GM21423 (cell line): ENCODE data around the gene RHBDF1.

ENCODE experiments used
- ATAC-seq: cut with Tn5 transposase; IDR thresholded peaks from one replicate; pipeline ENCODE4 v1.9.1; 2021; ENCODE audit warnings: mild to moderate bottlenecking, moderate library complexity; ENCODE audit not compliant: unreplicated experiment

The RHBDF1 gene

DNA sequence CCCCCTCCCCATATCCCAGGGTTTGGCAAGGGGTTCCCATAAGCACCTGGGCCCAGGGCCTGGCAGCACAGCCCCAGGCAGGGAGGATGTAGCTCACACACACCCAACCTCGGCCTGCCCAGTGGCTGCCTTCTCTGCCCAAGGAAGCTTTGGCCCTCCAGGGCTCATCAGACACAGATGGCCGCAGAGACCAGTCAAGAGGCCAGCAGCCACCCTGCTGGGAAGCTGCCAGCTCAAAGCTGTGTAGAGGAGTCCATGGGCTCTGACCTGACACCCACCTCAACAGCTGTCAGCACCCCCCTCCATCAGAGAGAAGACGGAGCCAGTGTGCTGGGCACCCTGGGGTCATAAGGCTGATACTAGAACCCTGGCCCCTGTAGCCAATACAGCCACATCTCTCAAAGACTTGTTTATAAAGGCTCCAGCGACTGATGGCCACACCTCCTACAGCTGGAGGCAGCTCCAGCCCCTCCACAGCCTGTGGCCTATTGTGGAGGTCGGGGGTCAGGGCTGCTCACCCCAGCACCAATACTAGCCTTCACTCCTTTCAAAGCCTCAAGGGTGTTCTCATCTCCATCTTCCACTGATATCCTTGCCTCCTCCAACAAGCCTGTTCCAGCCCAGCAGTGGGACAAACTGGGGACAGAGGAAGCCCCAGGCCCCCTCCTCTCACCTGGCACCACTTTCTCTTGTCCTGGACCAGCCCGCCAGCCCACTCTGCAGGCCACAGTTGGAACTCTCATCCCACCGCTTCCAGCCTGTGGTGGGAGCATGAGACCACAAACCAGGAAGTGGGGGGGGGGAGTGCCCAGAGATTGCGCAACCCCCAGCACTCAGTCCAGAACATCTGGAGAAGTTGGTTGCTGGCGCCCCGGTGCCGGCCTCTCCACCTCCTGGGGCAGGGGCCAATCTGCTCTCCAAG is 3.4 kb upstream of the RHBDF1 start:
- ATAC-seq = no peak

DNA sequence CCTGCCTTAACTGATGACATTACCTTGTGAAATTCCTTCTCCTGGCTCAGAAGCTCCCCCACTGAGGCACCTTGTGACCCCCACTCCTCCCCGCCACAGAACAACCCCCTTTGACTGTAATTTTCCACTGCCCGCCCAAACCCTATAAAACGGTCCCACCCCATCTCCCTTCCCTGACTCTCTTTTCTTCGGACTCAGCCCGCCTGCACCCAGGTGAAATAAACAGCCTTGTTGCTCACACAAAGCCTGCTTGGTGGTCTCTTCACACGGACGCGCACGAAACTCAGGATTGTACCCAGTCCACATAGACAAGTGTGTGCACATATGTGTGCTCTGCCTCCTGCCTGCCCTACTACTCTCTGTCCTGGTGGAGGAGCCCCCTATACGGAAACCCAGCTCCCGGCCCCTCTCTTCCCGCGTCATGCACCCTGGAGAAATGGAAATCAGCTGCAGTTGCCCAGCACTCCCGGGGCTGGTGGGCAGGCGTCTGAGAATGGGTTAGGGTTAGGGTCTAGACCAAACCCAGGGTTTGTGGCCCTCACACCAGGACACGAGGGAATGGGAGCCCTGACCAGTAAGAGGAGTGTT is 2.4 kb upstream of the RHBDF1 start:
- no peak for ATAC-seq

DNA sequence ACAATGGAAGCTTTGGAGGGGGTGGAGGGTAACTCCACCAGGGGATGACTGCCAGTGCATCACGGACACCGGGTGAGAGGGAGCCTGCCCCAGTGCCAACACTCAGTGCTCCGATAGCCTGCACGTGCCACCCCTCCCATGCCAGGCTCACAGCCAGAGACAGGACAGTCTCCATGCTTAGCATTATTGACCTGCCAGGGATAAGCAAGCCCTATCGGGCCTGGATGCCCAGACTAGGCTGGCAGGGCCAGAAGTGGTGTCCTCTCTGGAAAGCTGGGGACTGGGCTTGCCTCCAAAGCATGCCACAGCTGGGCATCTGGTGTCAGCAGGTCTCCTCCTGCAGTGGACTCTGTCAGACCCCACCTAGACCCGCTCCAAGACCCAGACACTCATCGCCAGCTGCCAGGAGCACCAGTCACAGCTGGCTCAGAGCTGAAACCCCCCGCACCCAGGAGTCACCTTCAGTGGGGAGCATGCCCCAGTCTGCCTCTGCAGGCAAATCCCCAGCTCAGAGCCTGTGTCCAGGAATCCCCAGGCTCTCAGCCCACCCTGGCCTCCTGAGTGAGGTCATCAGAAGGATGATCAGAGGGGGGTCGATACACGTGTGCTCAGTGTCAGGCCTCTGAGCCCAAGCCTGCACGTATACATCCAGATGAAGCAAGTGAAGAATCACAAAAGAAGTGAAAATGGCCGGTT is 1.8 kb upstream of the RHBDF1 start:
- ATAC-seq = no peak

DNA sequence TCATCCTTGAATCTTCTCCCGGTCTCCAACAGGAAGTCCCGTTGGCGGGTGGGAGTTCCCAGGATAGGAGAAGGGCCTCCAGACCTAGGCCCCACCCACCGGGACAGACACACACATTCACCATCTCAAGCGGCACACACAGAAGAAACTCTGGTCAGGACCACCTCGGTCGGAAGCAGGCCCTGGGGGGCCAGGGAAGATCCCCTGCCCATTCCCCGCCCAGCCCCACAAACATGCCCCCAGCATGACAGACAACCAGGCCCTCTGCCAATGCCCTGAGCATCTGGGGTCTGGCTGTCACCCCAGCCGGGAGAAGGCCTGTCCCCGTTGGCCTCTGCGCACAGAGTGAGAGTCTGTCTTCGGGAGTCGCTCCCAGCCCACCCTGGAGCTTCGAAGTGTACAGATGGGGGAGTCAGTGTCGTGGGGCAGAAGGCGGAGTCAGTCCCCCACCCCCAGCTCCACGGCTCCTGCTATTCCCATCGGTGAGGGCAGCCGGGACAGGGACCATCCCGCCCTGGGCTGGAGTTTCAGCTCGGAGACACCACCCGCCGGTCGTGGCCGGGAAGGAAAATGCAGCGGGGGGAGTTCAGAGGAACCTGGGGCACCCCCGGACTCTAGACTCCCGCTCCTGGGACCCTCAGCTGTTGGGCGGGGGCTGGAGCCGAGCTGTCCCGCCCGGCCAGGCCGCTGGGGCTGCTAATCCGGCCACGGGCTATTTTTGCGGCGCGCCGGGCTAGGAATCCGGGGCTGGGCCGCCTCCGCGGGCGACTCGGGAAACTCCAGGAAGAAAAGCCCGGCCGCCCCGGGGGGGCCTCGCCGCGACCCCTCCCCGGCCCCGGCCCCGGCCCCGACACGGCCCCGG is 660 bp downstream of the RHBDF1 start:
- ATAC-seq = no peak

DNA sequence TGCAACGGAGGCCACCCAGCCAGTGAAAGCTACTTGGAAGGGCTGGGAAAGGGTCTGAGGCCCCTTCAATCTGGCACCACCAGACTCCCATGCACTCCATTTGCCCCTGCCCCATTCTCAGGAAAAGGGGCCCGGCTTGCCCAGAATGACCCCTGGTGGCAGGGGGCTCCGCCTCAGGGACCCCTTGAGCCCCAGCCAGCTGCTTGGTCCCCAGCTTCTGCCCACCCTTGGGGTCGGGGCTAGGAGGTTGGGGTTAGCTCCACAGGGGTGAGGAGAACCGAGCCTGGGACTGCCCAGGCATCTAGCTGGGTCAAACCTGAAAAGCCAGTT is 1.3 kb downstream of the RHBDF1 start:
- ATAC-seq = no peak

DNA sequence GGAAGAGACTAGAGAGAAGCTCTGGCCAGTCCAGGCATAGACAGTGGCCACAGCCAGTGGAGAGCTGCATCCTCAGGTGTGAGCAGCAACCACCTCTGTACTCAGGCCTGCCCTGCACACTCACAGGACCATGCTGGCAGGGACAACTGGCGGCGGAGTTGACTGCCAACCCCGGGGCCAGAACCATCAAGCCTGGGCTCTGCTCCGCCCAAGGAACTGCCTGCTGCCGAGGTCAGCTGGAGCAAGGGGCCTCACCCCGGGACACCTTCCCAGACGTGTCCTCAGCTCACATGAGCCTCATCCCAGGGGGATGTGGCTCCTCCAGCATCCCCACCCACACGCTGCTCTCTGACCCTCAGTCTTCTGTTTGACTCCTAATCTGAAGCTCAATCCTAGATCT is 3.2 kb downstream of the RHBDF1 start:
- ATAC-seq = no peak

DNA sequence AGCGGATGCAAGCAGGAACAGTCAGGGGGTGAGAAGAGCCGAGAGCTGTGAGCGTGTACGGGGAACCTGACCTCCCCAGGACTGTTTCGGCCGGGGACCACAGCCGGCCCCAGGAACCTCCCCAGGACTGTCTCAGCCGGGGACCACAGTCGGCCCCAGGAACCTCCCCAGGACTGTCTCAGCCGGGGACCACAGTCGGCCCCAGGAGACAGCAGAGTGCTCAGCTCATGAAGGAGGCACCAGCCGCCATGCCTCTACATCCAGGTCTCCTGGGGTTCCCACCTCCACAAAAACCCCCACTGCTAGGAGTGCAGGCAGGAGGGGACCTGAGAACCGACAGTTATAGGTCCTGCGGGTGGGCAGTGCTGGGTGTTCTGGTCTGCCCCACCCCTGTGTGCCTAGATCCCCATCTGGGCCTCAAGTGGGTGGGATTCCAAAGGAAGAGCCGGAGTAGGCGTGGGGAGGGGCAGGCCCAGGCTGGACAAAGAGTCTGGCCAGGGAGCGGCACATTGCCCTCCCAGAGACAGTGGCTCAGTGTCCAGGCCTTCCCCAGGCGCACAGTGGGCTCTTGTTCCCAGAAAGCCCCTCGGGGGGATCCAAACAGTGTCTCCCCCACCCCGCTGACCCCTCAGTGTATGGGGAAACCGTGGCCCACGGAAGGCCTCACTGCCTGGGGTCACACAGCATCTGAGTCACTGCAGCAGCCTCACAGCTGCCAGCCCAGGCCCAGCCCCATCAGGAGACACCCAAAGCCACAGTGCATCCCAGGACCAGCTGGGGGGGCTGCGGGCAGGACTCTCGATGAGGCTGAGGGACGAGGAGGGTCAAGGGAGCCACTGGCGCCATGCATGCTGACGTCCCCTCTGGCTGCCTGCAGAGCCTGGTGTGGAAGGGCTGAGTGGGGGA is 4.3 kb downstream of the RHBDF1 start:
- ATAC-seq = no peak

DNA sequence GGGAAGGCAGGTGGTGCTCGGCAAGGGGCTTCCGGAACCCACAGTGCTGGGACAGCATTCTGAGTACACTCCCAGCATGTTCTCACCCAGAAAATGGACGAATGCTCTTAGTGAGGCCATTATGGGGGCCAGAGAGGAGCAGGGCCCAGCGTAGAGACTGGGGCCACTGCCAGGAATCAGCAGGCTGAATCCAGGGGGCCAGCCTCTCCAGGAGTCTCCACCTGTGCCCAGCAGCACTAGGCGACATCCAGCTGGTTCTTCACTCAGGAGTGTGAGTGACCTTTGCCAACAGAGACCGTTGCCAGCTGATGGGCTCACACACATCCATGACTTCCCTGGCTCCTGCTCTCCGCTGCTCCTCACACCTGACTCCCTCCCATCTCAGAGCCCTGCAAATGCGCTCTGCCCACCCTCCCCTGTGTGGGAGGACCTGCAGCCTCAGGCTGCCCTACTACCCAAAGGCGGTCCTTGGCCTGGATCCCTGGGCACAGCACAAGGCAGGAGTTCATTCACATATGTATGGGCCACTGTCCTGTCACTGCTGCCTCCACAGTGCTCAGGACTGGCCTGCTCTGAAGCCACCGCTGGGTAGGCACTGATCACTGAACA is 5.1 kb downstream of the RHBDF1 start:
- ATAC-seq = no peak

DNA sequence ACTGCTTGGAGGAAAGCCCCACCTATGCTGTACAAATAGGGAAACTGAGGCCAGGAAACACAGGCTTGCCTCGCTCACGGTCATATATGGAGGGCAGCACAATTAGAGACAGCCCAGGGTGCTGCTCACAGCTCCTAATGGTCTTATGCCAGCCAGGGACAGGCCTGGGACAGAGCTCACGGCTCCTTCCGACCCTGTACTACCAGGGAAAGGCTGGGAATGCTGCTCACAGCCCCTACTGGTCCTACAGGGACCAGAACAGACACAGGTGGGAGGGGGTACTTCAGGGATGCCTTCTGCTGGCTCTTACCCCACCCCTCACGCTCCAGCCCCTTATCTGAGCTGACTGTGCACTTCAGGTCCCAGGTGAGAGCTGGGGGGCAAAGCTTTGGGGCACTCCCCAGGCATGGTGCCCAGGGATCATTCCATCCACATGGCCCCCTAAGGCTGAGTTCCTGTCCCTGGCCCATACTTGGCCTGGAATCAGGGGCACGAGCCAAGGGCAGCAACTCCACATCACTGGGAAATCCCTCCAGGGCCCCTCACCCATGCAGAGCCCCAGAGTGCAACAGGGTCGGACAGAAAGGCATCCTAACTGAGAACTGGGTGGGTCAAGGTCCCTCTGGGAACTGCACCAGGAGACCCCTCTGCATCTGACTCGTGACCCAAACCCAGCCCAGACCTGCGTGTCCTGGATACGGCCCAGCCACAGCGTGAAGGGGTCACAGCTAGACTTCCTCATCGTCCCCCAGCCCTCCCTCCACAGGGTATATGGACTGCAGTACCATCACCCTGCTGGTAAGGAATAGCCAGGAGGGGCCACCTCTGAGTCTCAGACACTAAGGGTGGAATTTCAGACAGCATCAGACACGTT is 5.9 kb downstream of the RHBDF1 start:
- no peak for ATAC-seq

DNA sequence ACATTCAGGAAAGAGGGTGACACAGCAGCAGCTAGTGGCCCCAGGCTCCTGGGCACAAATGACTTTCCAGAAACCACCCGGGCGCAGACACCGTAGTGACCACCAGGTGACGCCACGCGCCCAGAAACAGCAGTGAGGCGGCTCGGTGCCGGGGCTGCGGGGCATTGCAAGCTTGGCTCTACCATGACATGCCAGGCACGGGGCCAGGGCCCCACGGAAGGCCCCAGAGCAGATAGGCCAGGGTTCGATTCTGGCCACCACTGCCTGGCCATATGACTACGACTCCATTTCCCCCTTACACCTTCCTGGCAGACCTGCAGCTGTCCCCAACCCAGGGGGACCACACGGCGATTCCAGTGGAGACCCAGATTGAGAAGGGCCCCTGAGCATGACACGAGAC is 6.7 kb downstream of the RHBDF1 start:
- no peak for ATAC-seq

DNA sequence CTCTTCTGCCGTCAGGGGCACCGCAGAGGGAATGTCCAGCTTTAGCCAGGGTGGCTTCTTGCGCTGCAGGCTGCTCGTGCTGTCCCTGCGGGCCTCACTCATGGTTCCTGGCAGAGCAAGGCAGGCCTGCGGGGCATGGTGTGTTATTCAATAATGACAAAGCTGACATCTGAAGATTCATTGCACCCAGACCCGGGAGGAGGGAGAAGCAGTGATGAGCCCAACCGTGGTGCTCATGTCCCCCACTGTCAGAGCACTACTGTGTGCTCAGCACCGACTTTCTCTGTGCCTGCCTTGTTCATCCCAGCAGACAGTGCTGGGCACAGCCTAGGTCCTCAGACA is 7.5 kb downstream of the RHBDF1 start:
- no peak for ATAC-seq

DNA sequence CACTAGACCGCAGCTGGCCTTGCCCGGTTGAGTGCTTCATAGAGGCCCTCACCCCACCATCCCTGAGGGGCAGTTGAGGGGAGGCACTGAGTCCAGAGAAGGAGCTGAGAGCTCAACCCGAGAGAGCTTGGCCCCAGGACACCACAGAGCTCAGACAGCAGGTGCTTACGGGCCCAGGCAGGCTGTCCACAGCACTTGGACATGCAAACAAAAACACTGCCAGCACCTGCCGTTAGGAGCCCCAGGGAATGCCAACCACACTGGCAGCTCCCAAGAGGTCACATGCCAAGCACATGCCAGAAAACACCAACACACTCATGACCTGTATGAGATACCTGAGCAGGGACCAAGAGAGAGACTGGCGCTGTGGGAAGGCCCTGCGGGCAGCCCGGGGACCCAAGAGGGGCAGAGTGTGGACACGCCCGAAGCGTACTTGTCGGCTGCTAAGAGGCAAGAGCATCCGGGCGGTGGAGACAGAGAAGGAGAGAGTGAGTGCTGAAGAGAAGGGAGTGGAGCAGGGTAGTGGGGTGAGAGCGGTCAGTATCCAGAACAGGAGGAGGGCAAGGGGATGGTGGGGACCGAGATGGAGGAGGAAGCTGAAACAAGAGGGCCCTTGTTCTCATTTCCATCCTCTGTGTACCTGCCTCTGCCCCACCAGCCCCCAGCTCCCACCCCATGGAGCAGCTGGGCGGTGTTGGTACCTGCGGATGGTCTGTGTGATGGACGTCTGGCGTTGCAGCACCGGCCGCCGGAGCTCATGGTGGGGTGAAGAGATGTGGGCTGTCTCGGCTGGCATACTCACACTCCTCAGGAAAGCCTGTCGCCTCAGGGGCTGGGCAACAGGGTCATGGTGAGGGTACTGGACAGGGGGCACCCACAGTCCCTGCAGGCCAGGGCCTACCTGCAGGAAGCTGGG is 8.2 kb downstream of the RHBDF1 start:
- no peak for ATAC-seq

DNA sequence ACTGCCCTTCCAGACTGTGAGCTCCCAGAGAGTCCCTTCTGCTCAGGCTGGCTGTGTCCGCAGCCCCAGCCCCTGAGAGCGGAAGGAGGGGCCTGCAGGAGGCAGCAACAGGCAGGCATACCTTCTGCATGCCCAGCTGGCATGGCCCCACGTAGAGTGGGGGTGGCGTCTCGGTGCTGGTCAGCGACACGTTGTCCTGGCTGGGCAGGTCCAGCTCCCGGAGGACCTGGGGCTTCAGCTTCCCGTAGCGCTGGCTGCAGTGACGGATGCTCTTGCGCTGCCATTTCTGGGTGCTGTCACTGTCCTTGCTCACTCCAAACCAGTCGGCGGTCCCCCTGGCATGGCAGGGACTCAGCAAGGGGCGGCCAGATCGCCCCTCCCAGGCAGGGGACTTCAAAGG is 9.0 kb downstream of the RHBDF1 start:
- ATAC-seq = no peak

DNA sequence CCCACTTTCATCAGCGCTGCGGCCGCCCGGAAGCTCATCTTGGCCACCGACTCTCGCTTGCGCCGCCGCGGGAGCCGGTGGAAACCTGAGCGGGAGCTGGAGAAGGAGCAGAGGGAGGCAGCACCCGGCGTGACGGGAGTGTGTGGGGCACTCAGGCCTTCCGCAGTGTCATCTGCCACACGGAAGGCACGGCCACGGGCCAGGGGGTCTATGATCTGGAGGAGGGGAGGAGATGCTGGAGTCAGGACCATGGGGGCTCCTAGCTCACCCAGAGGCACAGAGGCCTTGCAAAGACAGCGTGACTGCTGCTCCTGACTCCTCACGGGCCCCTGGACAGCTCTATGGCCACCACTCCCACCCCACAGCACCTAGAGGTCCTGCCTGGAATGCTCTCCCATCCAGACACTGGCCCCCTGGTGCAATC is 9.5 kb downstream of the RHBDF1 start:
- no peak for ATAC-seq

DNA sequence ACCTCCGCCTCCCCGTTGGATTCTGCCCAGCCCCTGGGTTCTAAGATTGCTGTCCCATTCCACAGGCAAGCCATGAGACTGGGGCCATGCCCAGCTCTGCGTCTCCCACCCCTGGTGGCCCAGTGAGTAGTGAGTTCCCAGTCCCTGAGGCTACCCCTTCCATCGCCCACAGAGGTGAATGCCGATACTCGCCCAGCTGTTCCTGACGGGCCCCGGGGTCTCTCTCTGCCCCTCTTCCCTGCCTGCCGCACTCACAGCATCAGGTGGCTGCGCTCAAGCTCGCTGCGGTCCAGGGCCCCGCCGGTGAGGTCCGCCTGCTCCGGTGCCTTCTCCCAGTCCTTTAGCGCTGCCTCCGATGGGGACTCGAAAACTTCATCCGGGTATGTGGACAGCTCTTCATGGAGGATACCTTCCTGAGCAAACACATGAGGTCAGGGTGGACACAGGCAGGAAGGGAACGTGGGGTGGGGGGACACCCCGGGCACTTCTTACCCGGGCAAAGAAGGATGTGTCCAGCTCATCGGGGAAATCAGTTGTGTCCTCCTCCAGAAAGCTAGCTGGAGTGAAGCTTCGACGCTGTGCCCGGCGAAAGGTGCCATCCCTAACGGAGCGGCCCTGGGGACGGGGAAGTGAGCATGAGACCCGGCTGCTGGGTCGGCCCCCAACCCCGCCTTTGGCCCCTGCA is 10.0 kb downstream of the RHBDF1 start:
- ATAC-seq = no peak

DNA sequence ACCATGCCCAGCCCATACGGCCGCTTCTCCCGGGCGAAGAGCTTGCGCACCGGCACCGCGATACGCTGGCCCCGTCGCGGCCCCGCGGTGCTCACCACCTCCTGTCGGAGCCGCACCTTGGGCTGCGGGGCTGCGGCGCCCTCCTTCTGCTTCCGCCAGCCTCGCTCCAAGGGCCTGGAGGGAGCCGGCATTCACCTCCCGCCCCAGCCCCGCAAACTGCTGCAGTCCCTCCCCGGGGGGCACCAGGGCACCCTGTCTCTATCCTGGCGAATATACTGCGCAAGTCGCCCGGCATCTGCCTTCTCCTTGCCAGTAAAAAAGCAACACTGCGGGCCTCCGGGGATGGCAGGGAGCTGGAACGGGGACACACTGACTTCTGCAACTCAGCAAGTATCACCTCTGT is 10.6 kb downstream of the RHBDF1 start:
- ATAC-seq = no peak
